ENCODE measurements around the gene NELFE.
"Not testable (repeated sequence)": the region's sequence is repeated elsewhere in the genome, so short reads cannot be mapped to it uniquely, and the experiment has no call there.

DNA sequence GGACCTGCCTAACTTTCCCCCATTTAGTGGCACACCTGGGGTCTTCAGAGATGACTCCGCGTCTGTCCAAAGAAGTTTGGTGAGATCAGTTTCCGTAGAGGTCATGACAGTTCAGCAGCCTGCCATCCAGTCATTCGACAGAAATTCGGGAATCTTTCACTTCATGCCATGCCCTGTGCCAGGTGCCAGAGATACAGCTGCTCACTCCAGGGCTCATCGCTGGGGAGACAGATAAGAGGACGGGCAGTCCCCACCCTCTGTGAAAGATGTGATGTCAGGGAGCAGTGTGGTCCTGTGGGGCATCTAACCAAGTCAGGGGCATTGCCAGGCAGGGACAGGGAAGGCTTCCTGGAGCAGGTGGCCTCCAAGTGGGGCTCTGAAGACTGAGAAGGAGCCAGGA is 44.5 kb upstream of the NELFE start:
- not testable (repeated sequence) for TF ChIP-seq EZH2 (IDR thresholded peaks at IDR 0.05; ENCODE audit: insufficient read depth, poor library complexity, severe bottlenecking); EZH2phosphoT487 (IDR thresholded peaks at IDR 0.05; ENCODE audit: insufficient read depth, low read depth)

Measured in GM23248 (cell line).